NCI-H2029 (cell line): ENCODE results near the gene CACTIN.

Source experiments
- DNase-seq: peaks from one replicate; lab custom pipeline; 2025; lab: John Stamatoyannopoulos, UW

CACTIN gene

DNA sequence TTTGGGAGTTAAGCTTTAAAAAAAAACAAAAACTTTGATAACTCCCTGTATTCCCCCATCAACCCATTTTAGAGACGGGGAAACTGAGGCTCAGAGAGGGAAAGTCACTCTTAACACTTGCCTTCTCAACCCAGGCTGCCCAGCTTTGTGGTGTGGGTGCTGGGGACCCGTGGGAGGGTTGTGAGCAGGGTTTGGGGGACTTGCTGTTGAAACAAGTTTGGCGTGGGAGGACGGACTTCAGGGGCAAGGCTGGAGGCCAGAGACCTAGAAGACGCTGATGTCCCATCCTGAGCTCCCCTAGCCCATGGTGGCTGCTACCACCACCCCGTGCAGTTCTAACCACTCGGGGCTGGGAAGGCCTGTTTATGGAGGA, 747 bp upstream of the CACTIN start:
- no peak for DNase-seq

DNA sequence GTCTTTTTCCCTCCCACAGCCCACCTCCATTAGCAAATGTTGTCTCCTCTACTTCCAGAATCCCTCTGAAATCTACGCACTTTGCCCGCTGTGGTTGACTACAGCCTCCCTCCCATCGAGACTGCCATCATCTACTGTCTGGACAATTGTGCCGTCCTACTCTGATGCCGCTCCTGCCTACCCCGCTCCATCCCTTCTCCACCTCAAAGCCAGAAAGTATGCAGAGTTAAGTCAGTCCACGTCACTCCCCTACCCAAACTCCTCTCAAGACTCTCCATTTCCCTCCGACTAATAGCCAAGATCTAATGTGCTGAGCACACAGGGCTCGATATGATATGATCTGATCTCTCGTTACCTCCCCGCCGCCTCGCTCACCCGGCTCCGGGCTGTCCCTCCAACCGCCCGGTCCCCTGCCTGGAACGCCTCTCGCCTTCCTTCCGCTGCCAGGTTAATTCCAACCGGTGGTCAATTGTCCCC, 556 bp downstream of the CACTIN start:
- DNase-seq: no peak

DNA sequence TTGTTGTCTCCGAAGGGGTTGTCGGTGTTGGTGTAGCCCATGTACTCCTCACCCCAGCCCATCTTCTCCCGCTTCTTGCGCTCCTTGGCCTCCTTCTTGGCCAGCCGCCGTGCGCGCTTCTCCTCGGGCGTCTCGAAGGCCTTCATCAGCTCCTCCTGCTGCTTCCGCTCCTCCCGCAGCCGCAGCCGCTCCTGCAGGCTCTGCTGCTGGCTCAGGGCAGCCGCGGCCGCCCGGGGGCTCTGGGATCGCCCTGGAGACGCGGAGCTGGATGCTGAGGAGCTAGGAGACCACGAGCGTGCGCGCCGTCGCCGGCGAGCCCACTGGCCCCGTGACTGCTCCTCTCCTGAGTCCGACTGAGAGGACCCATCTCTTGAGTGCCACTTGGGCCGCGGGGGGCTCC, 2.9 kb downstream of the CACTIN start:
- DNase-seq: no peak

DNA sequence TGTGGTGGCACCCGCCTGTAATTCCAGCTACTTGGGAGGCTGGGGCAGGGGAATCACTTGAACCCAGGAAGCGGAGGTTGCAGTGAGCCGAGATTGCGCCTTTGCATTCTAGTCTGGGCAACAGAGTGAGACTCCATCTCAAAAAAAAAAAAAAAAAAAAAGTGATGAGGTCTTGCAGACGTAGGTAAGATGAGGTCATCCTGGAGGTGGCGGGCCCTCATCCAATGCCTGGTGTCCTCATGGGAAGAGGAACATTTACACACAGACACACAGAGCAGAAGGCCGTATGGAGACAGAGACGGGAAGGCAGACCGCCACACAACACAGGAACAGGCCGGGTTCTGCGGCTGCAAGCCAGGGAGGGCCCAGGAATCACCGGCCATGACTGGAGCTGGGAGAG, 4.4 kb downstream of the CACTIN start:
- no peak for DNase-seq

DNA sequence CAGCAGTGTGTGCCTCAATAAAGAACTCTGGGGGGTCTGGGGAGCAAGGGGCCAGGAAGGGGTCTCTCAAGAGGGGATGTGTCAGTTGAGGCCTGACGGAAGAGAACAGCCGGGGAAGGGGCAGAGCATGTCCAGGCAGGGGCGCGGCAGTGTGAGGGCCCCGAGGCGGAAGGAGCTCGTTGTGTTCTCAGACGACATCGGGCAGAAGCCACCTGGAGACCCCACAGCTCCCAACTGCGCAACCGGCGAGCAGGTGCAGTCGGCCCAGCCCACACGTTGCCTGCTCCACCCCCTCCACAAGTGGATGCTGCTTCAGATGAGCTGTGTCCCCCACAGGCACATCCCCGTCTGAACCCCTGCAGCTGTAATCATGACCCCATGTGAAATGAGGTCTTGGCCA, 4.9 kb downstream of the CACTIN start:
- DNase-seq: no peak

DNA sequence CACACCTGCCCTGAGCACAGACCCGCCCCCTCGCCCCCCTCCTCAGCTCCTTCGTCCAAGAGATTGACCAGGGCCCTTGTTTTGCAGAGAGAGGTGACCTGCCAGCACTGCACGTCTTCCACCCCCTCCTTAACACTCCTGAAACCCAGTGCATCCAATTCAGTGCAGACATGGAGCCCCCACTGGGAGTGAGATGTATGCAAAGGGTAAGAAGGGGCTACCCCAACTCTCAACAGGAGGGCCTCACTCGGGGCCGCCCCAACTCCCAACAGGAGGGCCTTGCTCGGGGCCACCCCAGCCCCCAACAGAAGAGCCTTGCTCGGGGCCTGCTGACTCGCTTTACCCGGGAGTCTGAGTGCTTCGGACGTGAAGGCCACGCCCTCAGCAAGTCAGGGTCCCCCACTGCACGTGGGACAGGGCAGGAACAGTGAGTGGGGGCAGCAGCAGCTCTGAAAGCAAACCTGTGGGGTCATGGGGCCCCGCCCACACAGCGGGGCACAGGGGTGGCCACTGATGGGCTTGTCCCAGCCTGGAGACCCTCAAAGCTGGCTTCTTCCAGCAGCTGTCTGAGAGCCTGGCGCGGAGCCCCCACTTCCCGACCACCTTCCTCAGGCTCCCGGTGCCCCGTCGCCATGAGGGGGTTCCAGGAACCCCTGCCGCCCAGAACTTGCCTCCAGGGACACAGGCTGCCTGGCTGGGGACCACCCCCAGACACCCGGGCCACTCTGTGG, 5.6 kb downstream of the CACTIN start:
- no peak for DNase-seq

DNA sequence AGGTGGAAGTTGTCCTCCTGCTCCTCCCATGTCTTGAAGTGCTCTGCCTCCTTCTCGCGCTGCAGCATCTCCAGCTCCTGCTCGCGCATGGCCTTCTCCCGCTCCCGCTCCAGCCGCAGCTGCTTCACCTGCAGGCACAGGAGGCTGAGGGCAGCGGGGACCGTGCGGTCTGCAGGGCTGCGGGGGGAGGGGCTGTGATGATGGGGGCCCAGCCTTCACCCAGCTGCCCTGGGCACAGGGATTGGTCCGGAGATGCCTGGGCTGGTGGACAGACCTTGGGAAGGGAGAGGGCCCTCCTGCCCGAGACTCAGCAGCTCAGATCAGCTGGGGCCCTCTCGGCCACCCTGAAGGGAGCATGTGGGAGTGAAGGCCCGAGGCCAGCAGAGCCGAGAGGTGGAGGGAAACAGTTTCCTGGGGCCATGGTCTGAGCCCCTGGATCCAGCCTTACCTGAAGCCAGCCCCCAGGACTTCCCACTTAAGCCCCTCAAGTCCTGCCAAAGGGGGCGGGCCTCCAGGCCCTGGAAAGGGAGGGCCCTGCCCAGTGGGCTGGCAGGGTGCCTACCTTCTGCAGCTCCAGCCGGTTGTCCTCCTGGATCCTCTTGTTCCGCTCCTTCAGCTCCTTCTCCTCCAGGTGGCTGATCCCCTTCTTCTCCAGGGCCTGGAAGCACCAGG, 6.3 kb downstream of the CACTIN start:
- DNase-seq: no peak

DNA sequence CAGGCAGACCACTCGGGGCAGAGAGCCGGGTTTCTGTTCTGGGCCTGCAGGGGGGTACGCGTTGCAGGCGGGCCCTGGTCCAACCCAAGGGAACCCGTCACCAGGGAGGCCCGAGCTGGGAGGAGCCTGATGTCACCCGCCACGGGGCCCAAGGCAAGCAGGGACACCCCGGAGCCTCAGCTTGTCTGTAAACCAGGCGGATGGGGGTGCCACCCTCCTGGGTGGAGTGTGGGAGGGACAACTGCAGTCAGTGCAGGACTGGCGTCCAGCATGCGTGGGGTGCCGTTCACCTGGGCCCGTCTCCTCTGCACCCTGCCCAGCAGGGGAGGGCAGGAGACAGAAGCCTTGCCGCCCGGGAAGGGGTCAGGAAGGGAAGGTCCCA, 7.0 kb downstream of the CACTIN start:
- no peak for DNase-seq

DNA sequence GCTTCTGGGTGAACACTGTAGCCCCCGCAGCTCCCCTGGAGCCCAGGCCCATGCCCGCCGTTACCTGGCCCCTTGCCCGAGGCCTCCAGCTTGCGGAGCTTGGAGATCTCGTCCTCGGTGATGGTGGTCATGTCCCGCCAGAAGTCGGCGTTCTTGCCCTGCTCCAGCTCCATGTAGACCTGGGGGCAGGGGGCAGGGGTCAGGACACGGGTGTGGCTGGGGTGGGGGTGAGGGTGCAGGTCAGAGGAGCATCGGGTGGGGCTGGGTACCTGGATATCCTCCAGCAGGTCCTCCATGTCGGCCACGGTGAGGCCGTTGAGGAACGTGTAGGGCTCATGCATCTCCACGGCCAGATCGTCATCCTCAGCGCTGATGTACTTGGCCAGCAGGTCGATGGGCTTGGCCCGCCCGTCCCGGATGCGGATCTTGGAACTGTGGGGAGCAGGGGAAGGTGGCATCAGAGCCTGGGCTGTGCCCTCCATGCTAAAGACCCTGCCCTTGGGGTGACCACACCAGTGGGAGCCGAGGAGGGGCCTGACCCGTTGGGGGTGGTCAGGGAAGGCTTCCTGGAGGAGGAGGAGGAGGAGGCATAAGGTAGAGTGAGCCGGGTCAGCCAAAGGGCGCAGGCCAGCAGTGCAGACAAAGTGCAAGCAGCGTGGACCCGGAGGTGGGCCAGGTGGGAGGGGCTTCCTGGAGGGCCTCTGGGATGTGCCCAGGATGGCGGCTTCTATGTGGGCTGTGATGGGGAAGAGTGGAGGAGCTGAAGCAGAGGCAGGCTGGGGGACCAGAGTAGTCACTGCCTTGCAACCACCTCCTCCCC, 7.6 kb downstream of the CACTIN start:
- no peak for DNase-seq

DNA sequence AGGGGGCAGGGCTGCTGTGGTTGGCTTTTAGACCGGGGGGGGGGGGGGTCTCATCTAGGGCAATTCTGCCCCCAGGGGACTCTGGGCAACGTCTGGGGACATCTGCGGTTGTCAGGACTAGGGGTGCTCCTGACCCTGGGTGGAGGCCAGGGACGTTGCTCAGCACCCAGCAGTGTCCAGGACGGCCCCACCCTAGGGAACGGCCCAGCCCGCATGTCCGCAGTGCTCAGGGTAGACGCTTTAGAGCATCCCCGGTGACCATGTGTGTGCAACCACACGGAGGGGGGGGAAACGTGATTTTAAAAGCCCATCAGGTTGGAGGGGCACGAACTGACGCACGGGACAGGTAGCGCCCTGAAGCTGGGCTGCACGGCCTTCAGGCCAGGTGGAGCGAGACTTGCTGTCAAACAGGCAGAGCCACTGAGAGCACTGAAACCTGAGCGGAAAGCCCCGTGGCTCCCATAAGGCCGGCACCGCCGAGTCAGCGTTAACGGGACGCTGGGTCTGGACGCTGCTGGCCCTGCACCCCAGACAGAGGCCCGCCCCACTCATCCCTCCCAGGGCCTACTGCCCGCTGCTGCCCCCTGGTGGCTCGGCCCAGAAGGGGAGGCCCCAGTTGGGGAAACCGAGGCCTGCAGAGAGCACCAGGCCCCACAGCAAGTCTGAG, 8.3 kb downstream of the CACTIN start:
- no peak for DNase-seq

DNA sequence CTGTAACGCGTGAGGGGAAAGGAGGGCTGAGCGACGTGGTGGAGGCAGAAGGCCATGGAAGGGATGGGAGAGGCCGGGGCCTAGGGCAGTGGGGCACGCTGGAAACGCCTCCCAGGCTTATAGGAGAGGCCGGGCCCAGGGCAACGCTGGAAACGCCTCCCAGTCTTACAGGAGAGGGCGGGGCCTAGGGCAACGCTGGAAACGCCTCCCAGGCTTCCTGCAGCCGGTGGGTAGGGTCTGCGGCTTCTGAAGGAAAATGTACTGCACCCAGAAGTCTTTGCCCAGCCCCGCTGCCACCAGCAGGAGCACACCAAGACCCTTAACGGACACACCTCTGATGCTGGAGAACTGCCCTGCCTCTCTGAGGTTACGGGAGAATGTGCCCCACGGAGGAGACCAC, 9.1 kb downstream of the CACTIN start:
- DNase-seq: no peak

DNA sequence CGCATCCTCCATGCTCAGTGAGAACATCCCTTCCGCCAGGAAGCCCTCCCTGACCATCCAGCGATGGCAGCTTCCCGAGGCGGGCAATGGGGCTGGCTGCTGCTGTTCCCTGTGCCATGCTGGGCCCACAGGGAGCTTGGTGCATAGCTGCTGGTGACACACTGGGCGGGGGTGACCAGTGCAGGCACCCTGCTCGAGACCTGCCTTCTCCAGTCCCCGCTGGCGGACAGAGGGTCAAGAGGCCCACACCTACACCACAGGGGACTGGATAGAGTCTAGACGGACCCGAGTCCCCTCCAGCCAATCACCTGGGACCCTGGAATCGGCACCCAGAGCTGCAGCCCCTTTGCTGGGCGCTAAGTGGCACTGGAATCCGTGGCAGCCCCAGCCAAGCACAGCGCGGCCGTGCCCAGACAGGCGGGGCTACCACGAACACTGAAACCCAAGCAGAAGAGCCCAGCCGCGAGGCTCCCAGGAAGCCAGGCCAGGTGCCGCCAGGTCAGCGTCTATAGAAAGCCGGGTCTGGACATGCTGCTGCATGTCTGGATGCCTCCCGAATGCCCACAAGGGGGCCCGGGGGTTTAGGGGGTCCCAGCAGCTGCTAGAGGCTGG, 11.0 kb downstream of the CACTIN start:
- DNase-seq: no peak

DNA sequence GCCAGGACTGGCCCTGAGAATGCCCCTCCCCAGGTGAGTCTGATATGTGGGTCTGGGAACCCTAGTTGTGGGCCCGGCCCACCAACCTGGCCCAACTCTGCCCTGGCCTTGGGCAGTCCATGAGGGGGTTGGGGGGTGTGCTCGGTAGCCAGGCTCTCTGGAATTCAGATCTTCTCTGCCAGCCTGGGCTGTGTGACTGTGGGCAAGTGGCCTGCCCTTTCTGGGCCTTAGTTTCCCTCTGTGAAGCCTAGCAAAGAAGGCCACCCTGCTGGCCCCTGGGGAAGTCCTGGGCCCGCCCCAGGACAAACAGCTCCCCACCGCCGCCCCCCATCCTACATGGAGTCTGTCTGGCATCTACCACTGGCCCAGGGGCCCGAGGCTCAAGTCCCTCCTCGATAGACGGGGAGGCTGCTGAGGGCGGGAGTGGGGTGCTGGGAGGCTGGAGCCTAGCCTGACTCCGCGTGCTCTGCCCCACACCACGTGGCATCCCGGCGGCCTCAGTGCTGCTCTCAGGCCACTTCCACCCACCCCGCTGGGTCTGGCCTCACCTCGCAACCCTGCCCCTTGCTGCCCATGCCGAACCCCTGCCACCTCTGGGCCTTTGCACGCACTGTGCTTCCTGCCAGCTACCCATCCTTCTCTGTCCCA, 11.6 kb downstream of the CACTIN start:
- no peak for DNase-seq

DNA sequence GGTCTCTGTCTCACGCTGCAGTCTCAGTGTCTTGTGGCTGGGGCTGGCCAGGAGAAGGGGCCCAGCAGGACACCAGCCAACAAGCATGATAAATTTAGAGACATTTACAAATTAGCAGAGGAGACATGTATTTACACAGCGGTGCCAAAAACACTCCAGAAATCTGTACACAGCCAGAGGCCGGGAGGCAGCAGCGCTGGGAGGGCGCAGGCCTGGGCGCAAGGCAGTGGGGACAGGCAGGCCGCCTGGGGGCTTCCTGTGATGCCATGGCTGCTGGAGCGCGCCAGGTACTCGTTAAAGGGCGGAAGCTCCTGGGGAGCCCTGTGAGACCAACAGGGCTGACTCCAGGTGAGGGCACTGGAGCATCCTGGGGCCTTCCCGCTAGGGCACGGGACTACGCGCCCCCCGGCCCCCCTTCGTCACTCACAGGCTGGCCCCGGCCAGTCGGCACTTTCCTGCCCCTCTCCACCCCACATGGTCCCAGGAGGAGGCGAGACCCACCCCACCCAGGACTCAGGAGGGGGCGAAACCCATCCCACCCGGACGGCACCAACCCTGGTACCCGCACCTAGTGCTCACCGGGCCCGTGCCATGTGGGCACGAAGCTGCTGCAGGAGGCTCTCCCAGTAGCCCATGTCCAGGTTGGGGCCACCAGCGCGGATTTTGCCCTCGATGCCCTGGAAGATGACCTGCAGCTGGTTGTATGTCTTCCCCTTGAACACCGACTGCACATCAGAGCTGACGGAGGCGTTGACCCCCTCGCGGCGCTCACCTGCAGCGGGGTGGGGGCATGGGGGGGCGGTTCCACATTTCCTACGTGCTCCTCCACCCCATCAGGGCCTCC, 12.6 kb downstream of the CACTIN start:
- no peak for DNase-seq

DNA sequence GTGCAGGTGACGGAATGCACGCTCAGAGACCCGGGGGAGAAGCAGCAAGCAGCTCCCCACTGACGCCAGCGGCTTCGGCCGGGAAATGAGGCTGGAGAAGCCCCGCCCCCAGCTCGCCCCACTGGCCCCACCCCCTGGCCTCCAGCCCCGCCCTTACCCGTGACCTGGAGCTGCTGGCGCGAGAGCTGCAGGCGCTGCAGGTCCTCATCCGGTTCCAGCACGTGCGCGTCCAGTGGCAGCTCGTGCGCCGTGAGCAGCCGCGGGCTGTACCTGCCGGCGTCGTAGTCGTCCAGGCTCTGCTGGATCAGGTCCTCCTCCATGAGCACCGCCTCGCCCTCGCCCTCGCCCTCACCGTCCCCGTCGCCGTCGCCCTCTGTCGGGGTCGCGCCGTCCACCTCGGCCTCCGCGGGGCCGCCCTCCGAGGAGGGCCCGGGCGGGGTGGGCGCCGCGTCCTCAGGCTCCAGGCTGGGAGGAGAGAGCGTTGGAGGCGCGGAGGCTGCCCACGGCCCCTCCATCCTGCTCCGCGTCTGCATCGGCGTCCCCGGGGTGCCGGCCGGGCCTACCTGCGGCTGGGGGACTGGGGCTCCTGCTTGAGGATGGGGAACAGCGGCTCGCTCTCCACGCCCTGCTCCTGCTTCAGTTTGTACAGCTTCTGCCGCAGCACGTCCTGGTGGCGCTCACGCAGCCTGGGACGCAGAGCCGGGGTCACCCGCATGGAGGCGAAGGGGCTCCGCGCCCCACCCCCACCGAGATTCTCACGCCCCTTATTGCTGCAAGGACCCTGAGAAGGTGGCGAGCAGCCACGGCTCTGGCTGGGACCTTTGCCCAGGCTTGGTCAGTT, 13.5 kb downstream of the CACTIN start:
- DNase-seq: no peak

DNA sequence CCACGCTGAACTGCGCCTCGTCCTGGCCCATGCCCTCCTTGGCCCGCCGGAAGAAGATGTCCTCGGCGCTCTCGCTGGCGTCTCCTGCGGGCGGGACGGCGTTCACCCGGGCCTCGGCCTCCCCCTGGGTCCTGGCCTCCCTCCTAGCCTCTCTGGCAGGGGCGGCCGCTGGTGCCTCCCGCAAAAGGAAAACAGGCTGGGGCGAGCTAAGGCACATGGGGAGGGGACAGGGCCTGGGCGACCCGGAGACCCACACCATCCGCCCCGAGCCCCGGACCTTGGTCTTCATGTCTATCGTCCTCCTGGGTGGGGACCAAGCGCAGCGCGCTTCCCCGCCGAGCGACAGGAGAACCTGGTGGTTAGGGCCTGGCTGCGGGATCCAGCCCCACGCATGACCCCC, 14.3 kb downstream of the CACTIN start:
- no peak for DNase-seq

DNA sequence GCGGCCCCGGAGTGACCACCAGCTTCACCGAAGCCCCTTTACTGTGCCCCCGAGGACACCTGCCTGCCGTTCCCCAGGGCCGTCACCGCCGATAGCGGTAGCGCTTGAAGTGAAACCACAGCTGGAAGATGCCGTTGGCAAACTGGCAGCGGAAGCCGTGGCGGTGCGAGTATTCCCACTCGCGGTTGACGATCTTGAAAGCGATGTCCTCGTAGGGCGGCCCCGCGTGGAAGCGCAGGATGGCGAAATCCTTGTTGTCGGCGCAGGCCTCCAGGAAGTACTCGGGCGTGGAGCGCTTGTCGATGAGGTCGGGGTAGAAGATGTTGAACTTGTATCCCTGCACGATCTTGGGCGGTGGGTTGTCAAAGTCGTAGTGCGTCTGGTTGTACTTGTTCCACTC, 14.7 kb downstream of the CACTIN start:
- no peak for DNase-seq

DNA sequence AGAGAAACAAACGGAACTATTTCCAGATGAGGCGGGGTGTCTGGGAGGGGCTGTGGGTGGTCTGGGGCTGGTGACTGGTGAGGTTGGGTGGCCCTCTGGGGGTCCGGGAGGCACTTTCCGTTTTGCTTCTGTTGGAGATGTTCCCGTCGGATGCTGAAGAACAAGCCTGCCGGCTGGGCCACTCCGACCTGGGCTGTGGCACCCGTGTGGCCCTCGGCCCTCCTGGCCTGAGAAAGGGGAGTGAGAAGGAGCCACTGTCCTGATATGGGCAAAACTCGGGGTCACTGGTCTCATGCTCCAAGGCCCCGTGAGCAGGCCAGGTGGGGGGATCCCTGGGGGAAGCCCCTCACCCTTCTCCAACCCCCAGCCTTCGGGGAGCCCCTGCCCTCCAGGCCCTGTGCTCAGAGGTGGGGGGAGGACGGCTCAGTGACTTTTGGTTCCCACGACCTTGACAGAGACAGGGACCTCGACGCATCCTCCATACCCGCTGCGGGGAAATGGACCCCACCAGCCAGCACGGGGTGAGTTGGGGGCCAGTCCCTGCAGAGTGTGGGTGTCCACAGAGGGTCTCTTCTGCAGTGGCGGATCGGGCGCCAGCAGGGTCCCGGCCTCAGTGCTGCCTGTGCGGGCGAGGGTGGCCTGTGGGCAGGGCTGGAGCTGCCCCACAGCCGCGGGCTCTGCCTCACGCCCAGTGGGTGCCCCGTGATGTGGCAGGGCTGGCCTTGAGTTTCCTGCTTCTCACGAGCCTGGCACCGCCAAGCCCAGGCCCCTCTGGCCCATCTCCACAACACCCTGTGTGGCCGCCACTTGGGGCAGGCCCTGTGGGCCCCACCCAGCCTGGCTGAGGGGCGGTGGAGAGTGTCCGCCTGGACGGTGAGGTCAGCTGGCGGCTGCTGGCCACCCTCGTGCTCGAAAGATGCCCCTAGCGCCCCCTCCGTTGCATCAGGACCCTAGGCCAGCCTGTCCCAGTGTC, 15.6 kb downstream of the CACTIN start:
- no peak for DNase-seq
